ENCODE data around the gene WWP2.

Gene WWP2

GRCh38 chr16:69921127-69921526, 159.0 kb downstream of the WWP2 start:
- H3K4me3 ChIP-seq (ENCODE audit: low read depth, low read length), result no peak overlapping the region
- TF ChIP-seq CTCF (conservative IDR thresholded peaks at IDR 0.05; ENCODE audit: low read depth, low read length), result no peak
- DNase-seq (ENCODE audit: low read depth), result peak; percentile 37

GRCh38 chr16:69922200-69922599, 160.1 kb downstream of the WWP2 start:
- no peak overlapping the region for H3K4me3 ChIP-seq (ENCODE audit: low read depth, low read length)
- DNase-seq (ENCODE audit: low read depth), result no peak
- TF ChIP-seq CTCF (conservative IDR thresholded peaks at IDR 0.05; ENCODE audit: low read depth, low read length), result no peak

DNA sequence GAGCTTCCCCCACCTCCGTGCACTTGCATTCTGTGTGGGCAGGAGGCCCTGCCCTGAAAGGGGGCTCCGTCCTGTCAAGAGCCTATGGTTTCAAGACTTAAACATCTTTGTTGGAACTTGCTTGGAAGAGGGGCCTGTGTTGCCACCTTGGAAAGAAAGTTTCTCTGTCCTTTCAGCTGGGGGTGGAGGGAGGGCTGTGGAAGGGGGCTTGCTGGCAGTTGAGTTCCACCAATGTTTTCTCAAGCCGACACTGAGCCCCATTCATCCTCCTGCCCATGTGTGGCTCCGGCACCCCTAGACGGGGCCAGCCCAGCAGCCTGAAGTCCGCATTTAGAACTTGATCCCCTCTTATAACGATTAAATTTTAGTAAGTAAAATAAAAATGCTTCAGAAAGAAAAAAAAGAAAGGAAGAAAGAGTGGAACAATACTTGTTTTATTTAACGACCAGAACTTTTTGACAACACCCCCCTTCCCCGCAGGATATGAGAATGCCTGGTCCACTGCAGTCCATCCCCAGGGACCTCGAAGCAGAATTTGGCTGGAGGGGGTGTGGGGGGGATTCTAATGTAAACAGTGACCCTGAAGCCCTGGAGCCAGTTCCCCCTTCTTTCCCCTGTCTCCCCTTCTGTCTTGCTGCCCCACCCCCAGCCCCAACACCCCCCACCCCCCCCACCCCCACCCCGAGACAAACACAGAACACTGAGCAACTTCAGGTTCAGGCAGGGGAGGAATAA, 162.1 kb downstream of the WWP2 start:
- no peak for TF ChIP-seq CTCF (conservative IDR thresholded peaks at IDR 0.05; ENCODE audit: low read depth, low read length)
- no peak for DNase-seq (ENCODE audit: low read depth)
- no peak overlapping the region for H3K4me3 ChIP-seq (ENCODE audit: low read depth, low read length)

- peak; percentile 85 for DNase-seq (ENCODE audit: low read depth)
- H3K4me3 ChIP-seq (ENCODE audit: low read depth, low read length), result peak overlapping the region; percentile 14
- TF ChIP-seq CTCF (conservative IDR thresholded peaks at IDR 0.05; ENCODE audit: low read depth, low read length), result no peak
Measured at GRCh38 chr16:69924777-69925191, 162.7 kb downstream of the WWP2 start.

DNA sequence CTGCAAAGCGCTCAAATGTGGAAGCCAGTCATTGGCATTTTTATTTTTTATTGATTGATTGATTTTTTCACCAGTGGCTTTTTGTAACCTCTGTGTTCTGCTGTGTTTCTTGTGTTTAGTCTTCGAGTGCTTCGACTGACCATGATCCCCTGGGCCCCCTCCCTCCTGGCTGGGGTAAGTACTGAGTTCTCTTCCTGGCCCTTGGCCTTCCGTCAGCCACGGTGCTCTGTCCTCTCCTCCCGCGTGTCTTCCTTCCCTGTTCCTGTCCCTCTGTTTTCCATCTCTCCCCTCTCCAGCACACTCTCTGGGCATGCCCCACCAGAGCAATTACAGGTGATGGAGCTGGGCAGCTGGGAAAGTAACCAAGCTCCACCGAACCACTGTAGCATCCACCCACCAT, 163.2 kb downstream of the WWP2 start:
- no peak for TF ChIP-seq CTCF (conservative IDR thresholded peaks at IDR 0.05; ENCODE audit: low read depth, low read length)
- no peak overlapping the region for H3K4me3 ChIP-seq (ENCODE audit: low read depth, low read length)
- DNase-seq (ENCODE audit: low read depth), result no peak

DNA sequence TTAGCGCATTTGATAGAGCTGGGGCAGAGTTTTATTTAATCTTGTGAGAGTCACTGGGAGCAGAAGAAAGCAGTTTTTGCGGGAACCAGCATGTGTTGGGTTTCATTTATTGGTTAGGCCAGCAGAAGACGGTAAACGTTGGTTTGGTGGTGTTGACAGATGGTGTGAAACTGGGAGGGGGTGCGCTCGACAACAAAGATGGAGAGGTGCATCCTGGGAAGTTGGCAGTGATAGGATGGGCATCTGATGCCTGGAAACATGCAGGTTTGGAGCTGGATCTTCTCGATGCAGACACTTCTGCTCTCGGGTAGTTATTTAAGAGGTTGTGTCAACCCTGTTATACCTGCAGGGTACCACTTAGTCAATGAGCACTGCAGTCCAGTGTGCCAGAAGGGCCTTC, 164.1 kb downstream of the WWP2 start:
- no peak for DNase-seq (ENCODE audit: low read depth)
- no peak for TF ChIP-seq CTCF (conservative IDR thresholded peaks at IDR 0.05; ENCODE audit: low read depth, low read length)
- no peak overlapping the region for H3K4me3 ChIP-seq (ENCODE audit: low read depth, low read length)
